DOHH2 (cell line): ENCODE results near the gene PSMD6.

Source experiments
- H3F3A ChIP-seq: fragments of 200-600 bp; sonication (generic), shearing (Covaris generic); 2 replicates; pipeline ENCODE4 v1.6.0; 2016; ENCODE audit warnings: antibody characterized with exemption, mild to moderate bottlenecking; ENCODE audit not compliant: control insufficient read depth, insufficient read depth
- H3K27ac ChIP-seq: fragments of 200-600 bp; sonication (generic); 2 replicates; pipeline ENCODE4 v1.5.1; 2014; ENCODE audit warnings: low read depth, mild to moderate bottlenecking, low read length, moderate library complexity
- H3K27me3 ChIP-seq: fragments of 200-600 bp; sonication (generic); 2 replicates; pipeline ENCODE4 v1.6.1; 2014; ENCODE audit warnings: mild to moderate bottlenecking, low read length, mixed read lengths; ENCODE audit not compliant: control insufficient read depth
- H3K36me3 ChIP-seq: fragments of 200-600 bp; sonication (generic); 2 replicates; pipeline ENCODE4 v1.6.1; 2014; ENCODE audit warnings: mild to moderate bottlenecking, low read length, moderate library complexity, mixed read lengths; ENCODE audit not compliant: control insufficient read depth
- H3K4me1 ChIP-seq: fragments of 200-600 bp; sonication (generic); 2 replicates; pipeline ENCODE4 v1.6.1; 2014; ENCODE audit warnings: mild to moderate bottlenecking, low read length, mixed read lengths; ENCODE audit not compliant: control insufficient read depth
- H3K4me2 ChIP-seq: fragments of 200-600 bp; sonication (generic); 2 replicates; pipeline ENCODE4 v1.6.0; 2014; ENCODE audit warnings: mild to moderate bottlenecking, low read length, moderate library complexity
- H3K4me3 ChIP-seq: fragments of 200-600 bp; sonication (generic); 2 replicates; pipeline ENCODE4 v1.5.1; 2014; ENCODE audit warnings: mild to moderate bottlenecking, low read length, mixed read lengths
- H3K79me2 ChIP-seq: fragments of 200-600 bp; sonication (generic); 2 replicates; pipeline ENCODE4 v1.6.1; 2014; ENCODE audit warnings: mild to moderate bottlenecking, low read length, mixed read lengths; ENCODE audit not compliant: control insufficient read depth
- H3K9me2 ChIP-seq: fragments of 200-600 bp; sonication (generic); replicated peaks from 2 replicates; pipeline ENCODE4 v1.6.1; 2014; ENCODE audit warnings: mild to moderate bottlenecking, low read length, mixed read lengths; ENCODE audit not compliant: control insufficient read depth
- H3K9me3 ChIP-seq: fragments of 200-600 bp; sonication (generic); 2 replicates; pipeline ENCODE4 v1.6.1; 2014; ENCODE audit warnings: antibody characterized with exemption, low read length, mixed read lengths; ENCODE audit not compliant: control insufficient read depth, insufficient read depth
- H4K20me1 ChIP-seq: fragments of 200-600 bp; sonication (generic); 2 replicates; pipeline ENCODE4 v1.6.0; 2014; ENCODE audit warnings: low read depth, mild to moderate bottlenecking, antibody characterized with exemption, low read length, moderate library complexity; ENCODE audit not compliant: control insufficient read depth, insufficient read depth
- EZH2phosphoT487 ChIP-seq: fragments of 200-600 bp; sonication (generic); IDR thresholded peaks from 2 replicates; pipeline ENCODE4 v1.6.1; 2017; ENCODE audit warnings: borderline replicate concordance, mild to moderate bottlenecking, antibody characterized with exemption, low read length, moderate library complexity, mixed read lengths
- TF ChIP-seq, protein P1 (sequence below): fragments of 200-600 bp; sonication (generic); IDR thresholded peaks from one replicate; pipeline ENCODE4 v1.5.1; 2014; ENCODE audit warnings: antibody characterized with exemption, mild to moderate bottlenecking, low read depth, low read length; ENCODE audit not compliant: poor library complexity, severe bottlenecking

Gene PSMD6

DNA sequence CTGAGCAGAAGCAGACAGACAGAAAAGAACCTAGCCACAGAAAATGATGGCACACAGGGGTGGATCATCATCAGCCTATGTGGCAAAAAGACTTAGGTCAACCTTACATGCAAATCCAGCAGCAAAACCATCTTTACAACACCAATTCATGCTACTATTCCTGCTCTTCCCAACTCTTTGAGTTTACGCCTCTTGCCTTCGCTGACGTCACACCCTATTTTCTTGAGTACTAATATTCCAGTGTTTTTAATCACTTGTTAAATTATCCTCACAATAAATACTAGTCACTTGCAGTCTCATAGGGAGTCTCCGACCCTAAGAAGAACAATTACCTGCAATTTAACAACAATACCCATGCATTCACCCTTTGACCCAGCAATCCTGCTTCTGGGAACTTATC is 6.0 kb upstream of the PSMD6 start:
- Histone ChIP-seq H3K36me3 (no peaks in the 10 kb centered on the region), H3K4me3 (no peak overlapping the region), H3K9me3 (peaks cover 6% of the 10 kb centered on the region; the same call in 1 of the 2 replicates), H3K79me2 (no peaks in the 10 kb centered on the region), H3K27me3 (peaks cover 10% of the 10 kb centered on the region), H3K4me1 (peaks cover 18% of the 10 kb centered on the region), H3F3A (no peaks in the 10 kb centered on the region), H4K20me1 (no peaks in the 10 kb centered on the region), H3K4me2 (no peak overlapping the region), H3K9me2 (no peaks in the 10 kb centered on the region), H3K27ac (no peak overlapping the region)
- TF ChIP-seq, protein P1, sequence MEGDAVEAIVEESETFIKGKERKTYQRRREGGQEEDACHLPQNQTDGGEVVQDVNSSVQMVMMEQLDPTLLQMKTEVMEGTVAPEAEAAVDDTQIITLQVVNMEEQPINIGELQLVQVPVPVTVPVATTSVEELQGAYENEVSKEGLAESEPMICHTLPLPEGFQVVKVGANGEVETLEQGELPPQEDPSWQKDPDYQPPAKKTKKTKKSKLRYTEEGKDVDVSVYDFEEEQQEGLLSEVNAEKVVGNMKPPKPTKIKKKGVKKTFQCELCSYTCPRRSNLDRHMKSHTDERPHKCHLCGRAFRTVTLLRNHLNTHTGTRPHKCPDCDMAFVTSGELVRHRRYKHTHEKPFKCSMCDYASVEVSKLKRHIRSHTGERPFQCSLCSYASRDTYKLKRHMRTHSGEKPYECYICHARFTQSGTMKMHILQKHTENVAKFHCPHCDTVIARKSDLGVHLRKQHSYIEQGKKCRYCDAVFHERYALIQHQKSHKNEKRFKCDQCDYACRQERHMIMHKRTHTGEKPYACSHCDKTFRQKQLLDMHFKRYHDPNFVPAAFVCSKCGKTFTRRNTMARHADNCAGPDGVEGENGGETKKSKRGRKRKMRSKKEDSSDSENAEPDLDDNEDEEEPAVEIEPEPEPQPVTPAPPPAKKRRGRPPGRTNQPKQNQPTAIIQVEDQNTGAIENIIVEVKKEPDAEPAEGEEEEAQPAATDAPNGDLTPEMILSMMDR = no peak

DNA sequence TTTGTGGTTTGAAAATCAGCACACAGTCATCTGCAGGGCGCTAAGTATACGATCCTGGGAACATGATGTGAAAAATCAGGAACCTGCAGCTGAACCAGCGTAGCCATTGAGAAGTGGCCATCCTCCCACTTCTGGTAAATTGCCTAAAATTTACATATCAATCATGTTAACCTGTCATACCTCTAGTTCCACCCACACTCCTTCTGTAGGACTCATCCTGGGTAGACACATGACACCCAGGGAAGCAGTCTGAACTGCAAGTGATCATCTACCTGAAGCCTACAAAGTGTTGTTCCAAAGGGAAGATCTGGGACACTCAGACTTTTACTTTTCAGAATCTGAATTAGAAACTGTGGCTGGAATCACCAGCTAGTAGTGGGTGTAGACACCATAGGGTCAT is 5.5 kb upstream of the PSMD6 start:
- H4K20me1 ChIP-seq = no peaks in the 10 kb centered on the region
- TF ChIP-seq, protein P1 = no peak
- TF ChIP-seq EZH2phosphoT487 = no peak
- no peaks in the 10 kb centered on the region for H3K9me2 ChIP-seq
- no peak overlapping the region for H3K27ac ChIP-seq
- H3K27me3 ChIP-seq = peaks cover 10% of the 10 kb centered on the region
- peaks cover under 1% of the 10 kb centered on the region for H3K79me2 ChIP-seq
- peaks cover 22% of the 10 kb centered on the region for H3K4me1 ChIP-seq
- no peak overlapping the region for H3K4me3 ChIP-seq
- no peaks in the 10 kb centered on the region for H3F3A ChIP-seq
- no peak overlapping the region for H3K4me2 ChIP-seq
- peaks cover 1% of the 10 kb centered on the region; the same call in 1 of the 2 replicates for H3K9me3 ChIP-seq
- H3K36me3 ChIP-seq = no peaks in the 10 kb centered on the region

DNA sequence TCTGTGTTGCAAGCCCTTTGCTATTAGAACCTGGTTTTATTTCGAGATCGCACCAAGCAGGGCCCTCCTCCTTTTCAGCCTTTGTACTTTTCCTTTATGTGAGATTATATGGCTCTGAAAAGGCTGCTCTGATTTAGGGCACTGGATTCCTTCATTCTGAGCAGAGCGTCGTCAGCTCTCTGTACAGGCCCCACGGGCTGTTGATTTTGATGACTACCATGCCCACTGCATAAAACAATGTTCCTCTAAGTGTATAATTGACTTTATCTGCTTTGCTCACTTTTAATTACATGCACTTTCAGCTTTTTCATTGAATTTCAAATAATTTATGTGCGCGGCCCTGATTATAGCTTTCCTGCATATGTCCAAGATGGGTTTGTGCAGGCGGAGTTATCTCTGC is 4.4 kb upstream of the PSMD6 start:
- Histone ChIP-seq H3K79me2 (peaks cover 11% of the 10 kb centered on the region), H3F3A (no peaks in the 10 kb centered on the region), H3K9me2 (no peaks in the 10 kb centered on the region), H3K27me3 (peaks cover 10% of the 10 kb centered on the region), H4K20me1 (no peaks in the 10 kb centered on the region), H3K4me3 (no peak overlapping the region), H3K4me1 (peaks cover 24% of the 10 kb centered on the region), H3K27ac (no peak overlapping the region), H3K36me3 (peaks cover 5% of the 10 kb centered on the region; the same call in 1 of the 2 replicates), H3K4me2 (no peak overlapping the region), H3K9me3 (no peaks in the 10 kb centered on the region)
- TF ChIP-seq, protein P1 = no peak
- TF ChIP-seq EZH2phosphoT487 = no peak
